ENCODE measurements around the gene NUDT13. TPM values are rescaled to one million over a fixed set of nuclear protein-coding genes. Genes with fewer than 3 reads are reported as not detected.

The NUDT13 gene
- 1 to 10 TPM; 1.3 to 3.4 (median 2.5) TPM for total RNA-seq

- H3K4me3 ChIP-seq, result peak within 1 kb of the TSS; percentile 52 to 69 (median 58)
- H3K27me3 ChIP-seq, result no peaks in the 10 kb centered on the region
- no peaks in the 10 kb centered on the region for H3K9me3 ChIP-seq
- intact Hi-C loops (cut with DNase I), result loop anchor here (2.0 kb wide), 1 partner anchor 14 kb away; the partner anchor contains the start of gene P4HA1
- WGBS, result 2% methylated on average over 5 of the region's 5 CpGs
- H3K4me1 ChIP-seq, result peaks cover 0 to 8% (median 6%) of the 10 kb centered on the region in 4 donors
- H3K27ac ChIP-seq (replicated peaks in 1 of 4), result peak within 1 kb of the TSS; percentile 83 to 86 (median 84)
- DNase-seq (ENCODE audit: extremely low spot score), result peak; percentile 92
- TF ChIP-seq POLR2AphosphoS5 (IDR thresholded peaks at IDR 0.05) (peak; percentile 84 to 95), CTCF (IDR thresholded peaks at IDR 0.05) (no peak)
- H3K36me3 ChIP-seq, result peaks cover 0 to 11% (median 4%) of the 10 kb centered on the region in 4 donors
Observed at GRCh38 chr10:73110345-73110849, at the start of gene NUDT13. NUDT13 (plus strand) TSS chr10:73110455; CDS start chr10:73114366, 3,911 bp downstream.

DNA sequence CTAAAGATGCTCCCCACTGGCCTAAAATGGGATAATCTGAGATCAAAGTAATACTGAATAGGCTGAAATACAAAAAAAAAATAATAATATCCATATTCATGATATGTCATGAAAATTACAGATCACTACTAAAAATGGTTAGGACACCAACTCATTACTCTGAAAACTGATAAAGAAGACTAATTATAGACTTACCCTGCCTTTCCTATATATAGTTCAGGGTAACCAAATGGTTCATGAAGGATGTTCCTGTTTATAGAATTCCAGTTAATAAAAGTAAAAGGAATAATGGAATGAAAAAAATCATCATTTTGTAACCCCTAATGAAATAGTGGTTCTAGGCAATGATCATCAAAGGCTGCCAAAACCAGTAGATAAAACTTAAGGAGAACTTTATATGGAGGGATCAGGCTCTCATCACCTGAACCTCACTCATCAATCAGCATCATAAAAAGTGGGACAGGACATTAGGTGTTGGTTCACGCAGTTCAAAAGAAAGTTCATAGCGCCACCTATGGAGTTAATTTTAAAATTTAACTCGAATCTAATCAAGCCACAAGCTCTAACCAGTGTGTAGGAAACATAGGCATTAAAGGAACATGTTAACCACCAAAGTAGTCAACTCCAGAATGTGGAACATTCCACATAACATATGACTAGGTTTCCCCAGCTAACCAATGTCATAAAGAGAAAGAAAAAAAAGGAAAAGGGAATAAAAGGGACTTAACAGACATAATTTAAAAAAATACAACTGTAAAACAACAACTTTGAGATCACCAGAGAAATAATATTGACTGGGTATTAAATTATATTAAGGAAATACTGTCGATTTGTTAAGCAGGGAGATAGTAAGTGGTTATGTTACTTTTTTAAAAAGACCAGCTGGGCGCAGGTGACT lies 49.3 kb upstream of the NUDT13 start:
- 41% methylated on average over 5 of the region's 5 CpGs for WGBS
- Histone ChIP-seq H3K36me3 (peaks cover 4 to 54% (median 23%) of the 10 kb centered on the region in 4 donors), H3K4me1 (no peaks in the 10 kb centered on the region), H3K9me3 (no peaks in the 10 kb centered on the region), H3K27me3 (no peaks in the 10 kb centered on the region), H3K4me3 (no peak overlapping the region), H3K27ac (replicated peaks in 1 of 4) (no peak overlapping the region)
- TF ChIP-seq CTCF (IDR thresholded peaks at IDR 0.05) (peak; percentile 25 to 39 (median 37)), EP300 (IDR thresholded peaks at IDR 0.05) (no peak), POLR2A (IDR thresholded peaks at IDR 0.05; ENCODE audit: low read depth) (no peak)
- DNase-seq (ENCODE audit: extremely low spot score), result no peak
- intact Hi-C loops (cut with DNase I), result no loop called here

GRCh38 chr10:73061743-73062142 lies 48.5 kb upstream of the NUDT13 start:
- H3K27me3 ChIP-seq, result no peaks in the 10 kb centered on the region
- TF ChIP-seq CTCF (IDR thresholded peaks at IDR 0.05), result no peak
- TF ChIP-seq POLR2A (IDR thresholded peaks at IDR 0.05; ENCODE audit: low read depth), result no peak
- no peak for TF ChIP-seq EP300 (IDR thresholded peaks at IDR 0.05)
- TF ChIP-seq POLR2AphosphoS5 (IDR thresholded peaks at IDR 0.05), result no peak
- 88% methylated on average over 1 of the region's 1 CpG for WGBS
- no peaks in the 10 kb centered on the region for H3K4me1 ChIP-seq
- peaks cover under 1 to 53% (median 24%) of the 10 kb centered on the region in 4 donors for H3K36me3 ChIP-seq
- no peaks in the 10 kb centered on the region for H3K9me3 ChIP-seq
- no peak for DNase-seq (ENCODE audit: extremely low spot score)
- intact Hi-C loops (cut with DNase I), result no loop called here
- H3K27ac ChIP-seq (replicated peaks in 1 of 4), result no peak overlapping the region
- no peak overlapping the region for H3K4me3 ChIP-seq

DNA sequence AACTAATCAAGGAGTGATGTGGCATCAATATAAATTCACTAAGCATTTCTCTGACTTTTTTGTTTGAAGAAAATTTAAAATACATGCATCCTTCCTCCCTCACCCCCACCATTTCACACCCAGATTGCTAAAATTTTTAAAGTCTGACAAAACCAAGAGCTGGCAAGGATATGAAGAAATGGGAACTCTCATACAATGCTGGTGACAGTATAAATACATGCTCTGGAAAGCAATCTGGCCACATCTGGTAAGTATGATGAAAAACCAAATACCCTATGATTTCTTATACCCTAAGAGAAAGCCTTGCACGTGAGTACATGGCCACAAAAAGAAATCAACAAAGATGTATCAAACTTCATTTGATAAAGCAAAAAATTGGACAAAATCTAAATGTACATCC lies 44.8 kb upstream of the NUDT13 start:
- no peak overlapping the region for H3K4me3 ChIP-seq
- H3K9me3 ChIP-seq, result no peaks in the 10 kb centered on the region
- DNase-seq (ENCODE audit: extremely low spot score), result no peak
- TF ChIP-seq POLR2AphosphoS5 (IDR thresholded peaks at IDR 0.05), result no peak
- no peak for TF ChIP-seq EP300 (IDR thresholded peaks at IDR 0.05)
- TF ChIP-seq POLR2A (IDR thresholded peaks at IDR 0.05; ENCODE audit: low read depth), result no peak
- no peak for TF ChIP-seq CTCF (IDR thresholded peaks at IDR 0.05)
- 83% methylated on average over 1 of the region's 1 CpG for WGBS
- peaks cover 0 to 68% (median 43%) of the 10 kb centered on the region in 4 donors for H3K36me3 ChIP-seq
- intact Hi-C loops (cut with DNase I), result no loop called here
- no peak overlapping the region for H3K27ac ChIP-seq (replicated peaks in 1 of 4)
- no peaks in the 10 kb centered on the region for H3K4me1 ChIP-seq
- H3K27me3 ChIP-seq, result no peaks in the 10 kb centered on the region

All from esophagus muscularis mucosa (tissue), 4 donors.